T1000 (cell line): ENCODE data around the gene NPLOC4.

Experiments
- DNase-seq: peaks from one replicate; lab custom pipeline; 2025; ENCODE audit warnings: mixed read lengths; lab: John Stamatoyannopoulos, UW

Gene NPLOC4

GRCh38 chr17:81662002-81662401 is 25.1 kb upstream of the NPLOC4 start:
- DNase-seq = no peak

DNA sequence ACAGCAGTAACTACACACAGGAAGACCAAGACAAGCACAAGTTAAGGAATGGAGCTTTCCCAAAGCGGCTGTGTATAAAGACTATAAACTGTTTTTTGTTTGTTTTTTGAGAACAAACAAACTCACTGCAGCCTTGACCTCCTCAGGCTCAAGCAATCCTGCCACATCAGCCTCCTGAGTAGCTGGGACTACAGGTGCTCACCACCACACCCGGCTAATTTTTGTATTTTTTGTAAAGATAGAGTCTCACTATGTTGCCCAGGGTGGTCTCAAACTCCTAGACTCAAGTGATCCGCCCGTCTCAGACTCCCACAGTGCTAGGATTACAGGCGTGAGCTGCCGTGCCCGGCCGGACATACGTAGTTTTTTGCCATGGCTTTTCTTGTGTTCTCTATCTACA is 23.5 kb upstream of the NPLOC4 start:
- DNase-seq = no peak

DNA sequence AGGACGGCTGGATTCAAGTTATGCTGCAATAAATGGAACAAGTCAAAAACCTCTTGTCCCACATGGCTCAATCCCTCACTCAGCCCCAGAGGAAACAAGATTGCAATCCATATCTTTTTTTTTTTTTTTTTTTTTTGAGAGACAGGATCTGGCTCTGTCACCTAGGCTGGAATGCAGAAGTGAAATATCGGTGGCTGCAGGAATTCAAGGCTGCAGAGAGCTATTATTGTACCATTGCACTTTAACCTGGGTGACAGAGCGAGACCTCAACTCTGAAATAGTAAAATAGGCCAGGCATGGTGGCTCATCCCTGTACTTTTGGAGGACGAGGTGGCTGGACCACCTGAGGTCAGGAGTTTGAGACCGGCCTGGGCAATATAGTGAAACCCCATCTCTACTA is 22.1 kb upstream of the NPLOC4 start:
- no peak for DNase-seq

GRCh38 chr17:81656835-81657234 is 19.9 kb upstream of the NPLOC4 start:
- DNase-seq = no peak

- no peak for DNase-seq
Measured at GRCh38 chr17:81656118-81656743, 19.3 kb upstream of the NPLOC4 start, which contains the start of gene PDE6G. Gene PDE6G (minus strand): TSS chr17:81656542. CDS start chr17:81653305, 3,237 bp downstream.

DNA sequence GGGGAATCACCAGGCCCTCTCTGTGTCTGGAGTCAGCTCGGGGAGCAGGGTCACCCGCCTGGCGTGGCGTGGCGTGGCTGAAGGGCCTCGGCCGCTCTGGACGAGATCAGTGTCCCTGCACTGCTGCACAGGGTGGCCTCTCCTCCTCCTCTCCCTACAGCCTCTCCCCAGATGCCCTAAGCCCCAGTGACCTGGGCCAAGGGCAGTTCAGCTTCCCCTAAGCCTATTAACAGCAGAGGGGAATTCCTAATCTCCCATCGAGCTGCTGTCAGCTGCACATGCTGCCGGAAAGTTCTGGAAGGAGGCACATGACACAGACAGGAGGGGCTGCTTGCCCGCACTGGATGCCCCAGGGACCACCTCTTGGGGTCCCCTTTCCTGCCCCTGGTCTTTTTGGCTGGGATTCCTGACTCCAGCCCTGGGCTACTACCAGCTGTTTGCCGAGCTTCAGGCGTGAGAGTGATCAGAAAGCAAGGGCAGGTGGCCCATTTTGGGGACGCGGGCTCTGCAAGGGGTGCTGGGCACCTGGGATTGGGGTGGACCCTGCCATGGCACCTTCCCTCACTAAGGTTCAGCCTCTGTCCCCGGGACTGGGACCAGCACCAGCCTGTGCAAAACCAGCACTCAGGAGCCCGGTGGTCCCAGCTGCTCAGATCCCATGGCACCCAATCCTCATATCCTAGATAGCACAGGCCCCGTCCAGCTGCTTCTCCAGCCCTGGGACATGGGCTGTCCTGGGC is 18.6 kb upstream of the NPLOC4 start:
- no peak for DNase-seq

- no peak for DNase-seq
Measured at GRCh38 chr17:81652906-81653771, 16.2 kb upstream of the NPLOC4 start.

DNA sequence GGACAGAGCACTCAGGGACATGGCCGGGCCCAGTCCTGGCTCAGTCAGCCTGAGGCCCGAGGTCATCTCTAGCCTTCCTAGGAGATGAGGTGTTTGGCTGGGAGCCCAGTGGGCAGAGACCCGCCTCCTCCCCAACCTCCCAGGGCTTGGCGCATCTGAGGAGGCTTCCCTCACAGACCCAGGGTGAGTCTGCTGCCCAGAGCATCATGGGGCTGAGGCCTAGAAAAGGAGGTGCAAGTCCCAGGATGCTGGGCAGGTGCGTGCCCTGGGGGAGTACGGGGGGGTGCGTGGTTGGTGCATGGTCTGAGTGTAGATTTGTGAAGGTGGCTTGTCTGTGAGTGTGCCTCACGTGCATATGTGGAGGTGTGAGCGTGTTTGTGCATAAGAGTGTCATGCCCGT is 14.8 kb upstream of the NPLOC4 start:
- peak; percentile 89 for DNase-seq

DNA sequence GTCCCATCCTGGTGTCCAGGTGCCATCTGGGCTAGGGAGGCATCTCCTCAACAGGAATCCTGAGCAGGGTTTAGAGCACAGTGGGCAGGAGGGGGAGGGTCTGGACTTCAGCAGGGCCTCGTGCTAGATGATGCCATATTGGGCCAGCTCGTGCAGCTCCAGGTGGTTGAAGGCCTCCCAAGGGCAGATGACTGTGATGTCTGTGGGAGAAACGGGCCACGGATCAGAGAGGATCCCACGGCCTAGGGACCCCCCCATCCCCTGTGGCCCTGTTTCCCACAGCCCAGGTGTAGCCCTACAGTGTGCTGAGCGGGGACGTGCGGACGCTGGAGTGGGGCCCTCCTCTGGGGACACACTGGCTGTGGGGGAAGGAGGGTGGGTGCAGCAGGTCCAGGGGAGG is 14.0 kb upstream of the NPLOC4 start:
- DNase-seq = no peak

- no peak for DNase-seq
Measured at GRCh38 chr17:81648707-81649085, 11.8 kb upstream of the NPLOC4 start.

- no peak for DNase-seq
Measured at GRCh38 chr17:81648013-81648706, 11.2 kb upstream of the NPLOC4 start.

DNA sequence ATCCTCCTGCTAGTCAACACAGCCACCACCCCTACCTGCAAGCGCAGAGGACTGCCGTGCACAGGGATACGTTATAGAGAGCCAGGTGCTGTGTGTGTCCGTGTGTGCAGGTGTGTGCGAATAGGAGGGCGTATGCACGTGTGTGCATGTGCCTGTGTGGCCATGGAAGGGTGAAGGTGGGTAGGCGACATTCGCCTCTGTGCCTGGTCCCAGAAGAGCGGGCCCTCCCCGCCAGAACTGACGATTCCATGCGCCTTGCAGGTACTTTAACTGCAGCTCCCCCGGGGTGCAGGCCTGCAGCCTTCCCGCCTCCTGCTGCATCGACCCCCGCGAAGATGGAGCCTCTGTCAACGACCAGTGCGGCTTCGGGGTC is 10.7 kb upstream of the NPLOC4 start:
- DNase-seq = no peak

DNA sequence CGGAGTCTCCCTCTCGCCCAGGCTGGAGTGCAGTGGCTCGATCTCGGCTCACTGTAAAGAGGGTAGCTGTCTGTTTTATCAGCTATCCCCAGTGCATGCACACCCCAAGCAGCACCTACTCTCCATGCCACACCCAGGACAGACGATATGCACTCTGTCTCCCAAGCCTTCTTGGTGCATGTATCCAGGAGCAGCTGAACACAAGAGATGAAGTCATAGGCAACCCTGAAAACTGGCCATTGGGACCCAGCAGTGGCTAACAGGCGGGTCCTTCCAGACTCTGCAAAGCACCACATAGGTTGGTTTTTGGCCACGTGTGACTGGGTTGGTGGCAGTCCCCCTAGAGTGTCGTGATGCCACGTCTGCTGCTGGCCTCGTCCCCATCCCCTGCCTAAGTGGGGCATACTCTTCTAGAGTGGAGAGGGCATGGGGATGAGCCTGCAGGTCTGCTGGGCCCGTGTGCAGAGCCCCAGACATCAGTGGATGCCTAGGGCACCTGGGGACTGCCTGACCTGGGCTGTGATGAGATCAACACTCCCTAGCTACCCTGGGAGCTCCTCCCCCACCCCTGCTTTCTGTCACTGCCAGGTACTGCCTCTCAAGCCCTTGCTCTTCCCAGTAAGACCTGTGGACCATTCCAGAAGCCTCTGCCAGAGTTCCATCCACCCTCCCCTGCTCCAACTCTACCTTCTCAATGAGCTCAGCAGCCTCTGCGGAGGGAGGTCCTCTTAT is 10.1 kb upstream of the NPLOC4 start:
- DNase-seq = no peak

- DNase-seq = no peak
Measured at GRCh38 chr17:81644976-81645952, 8.4 kb upstream of the NPLOC4 start.

DNA sequence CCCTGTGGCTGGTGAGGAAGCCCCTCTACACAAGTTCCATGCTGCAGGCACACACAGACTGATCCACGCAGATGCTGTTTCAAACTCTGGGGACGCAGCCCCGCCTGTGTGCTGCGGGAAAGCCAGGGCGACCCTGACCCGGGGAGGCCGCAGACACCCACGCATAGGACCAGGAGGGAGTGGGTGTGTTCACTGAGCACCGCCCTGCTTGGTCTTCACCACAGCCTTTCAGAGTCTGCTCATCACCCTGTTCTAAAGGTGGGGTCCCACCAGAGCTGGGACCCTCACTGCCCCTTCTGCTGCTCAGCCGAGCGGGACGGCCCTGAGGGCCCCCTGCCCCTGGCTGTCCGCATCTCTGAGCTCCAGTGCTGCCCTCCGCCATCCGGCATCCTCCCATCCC is 7.6 kb upstream of the NPLOC4 start:
- no peak for DNase-seq

- DNase-seq = peak; percentile 44
Measured at GRCh38 chr17:81641825-81642489, 5.0 kb upstream of the NPLOC4 start.

- DNase-seq = no peak
Measured at GRCh38 chr17:81640011-81640410, 3.1 kb upstream of the NPLOC4 start.

DNA sequence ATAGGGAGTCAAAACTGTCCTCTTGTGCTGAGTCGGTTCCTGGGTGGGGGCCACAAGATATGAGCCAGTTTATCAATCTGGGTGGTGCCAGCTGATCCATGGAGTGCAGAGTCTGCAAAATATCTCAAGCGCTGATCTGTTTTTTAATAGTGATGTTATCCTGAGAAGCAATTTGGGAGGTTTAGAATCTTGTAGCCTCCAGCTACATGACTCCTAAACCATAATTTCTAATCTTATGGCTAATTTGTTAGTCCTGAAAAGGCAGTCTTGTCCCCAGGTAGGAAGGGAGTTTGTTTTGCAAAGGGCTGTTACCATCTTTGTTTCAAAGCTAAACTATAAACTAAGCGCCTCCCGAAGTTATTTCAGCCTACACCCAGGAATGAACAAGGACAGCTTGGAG is 1.8 kb upstream of the NPLOC4 start:
- DNase-seq = no peak

GRCh38 chr17:81635973-81636504 is 873 bp downstream of the NPLOC4 start:
- no peak for DNase-seq

DNA sequence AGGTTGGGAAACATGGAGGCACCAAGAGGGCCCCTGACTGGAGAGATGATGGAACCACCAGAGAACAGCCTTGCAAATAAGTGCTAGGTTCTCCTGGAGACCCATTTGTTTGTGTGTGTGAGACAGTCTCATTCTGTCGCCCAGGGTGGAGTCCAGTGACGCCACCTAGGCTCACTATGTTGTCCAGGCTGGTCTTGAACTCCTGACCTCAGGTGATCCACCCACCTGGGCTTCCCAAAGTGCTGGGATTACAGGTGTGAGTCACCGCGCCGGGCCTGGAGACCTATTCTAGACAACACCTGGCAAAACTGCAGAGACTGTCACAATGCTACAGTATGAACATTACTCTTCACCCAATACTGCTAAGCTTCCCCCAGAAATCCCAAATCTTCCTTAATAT is 1.5 kb downstream of the NPLOC4 start:
- DNase-seq = no peak
